ENCODE data around the gene CTAGE9. TPM values are rescaled to one million over a fixed set of nuclear protein-coding genes. Genes with fewer than 3 reads are reported as not detected.

The CTAGE9 gene
- total RNA-seq, 1 donor from 2014 or later, result not detected

DNA sequence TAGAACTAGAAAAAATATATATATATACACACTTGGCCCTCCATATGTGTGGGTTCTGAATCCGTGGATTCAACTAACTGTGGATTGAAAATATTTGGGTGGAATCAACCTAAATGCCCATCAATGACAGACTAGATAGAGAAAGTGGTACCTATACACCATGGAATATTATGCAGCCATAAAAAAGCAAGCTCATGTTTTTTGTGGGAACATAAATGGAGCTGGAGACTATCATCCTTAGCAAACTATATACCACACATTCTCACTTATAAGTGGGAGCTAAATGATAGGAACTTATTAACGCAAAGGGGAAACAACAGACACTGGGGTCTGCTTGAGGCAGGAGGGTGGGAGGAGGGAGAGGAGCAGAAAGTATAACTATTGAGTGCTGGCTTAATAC is 37.6 kb downstream of the CTAGE9 start:
- DNase-seq, result no peak

DNA sequence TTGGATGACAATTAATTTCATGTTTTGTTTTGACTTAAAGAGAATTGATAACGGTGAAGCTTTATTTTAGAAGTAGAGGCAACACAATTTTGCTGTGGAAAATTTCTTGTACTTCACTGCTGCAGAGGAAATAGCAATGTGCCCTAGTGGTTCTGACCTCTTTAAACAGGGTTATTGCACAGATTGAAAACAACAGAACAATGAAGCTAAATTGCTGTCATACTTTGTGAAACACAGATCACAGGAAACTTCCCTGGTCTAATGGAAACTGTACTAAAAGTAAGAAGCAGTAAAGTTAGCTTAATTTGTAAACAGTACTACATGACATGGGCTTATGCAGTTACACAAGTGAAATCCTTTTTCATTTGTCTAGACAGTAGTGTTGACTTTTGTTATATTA is 40.9 kb downstream of the CTAGE9 start:
- no peak for DNase-seq

DNA sequence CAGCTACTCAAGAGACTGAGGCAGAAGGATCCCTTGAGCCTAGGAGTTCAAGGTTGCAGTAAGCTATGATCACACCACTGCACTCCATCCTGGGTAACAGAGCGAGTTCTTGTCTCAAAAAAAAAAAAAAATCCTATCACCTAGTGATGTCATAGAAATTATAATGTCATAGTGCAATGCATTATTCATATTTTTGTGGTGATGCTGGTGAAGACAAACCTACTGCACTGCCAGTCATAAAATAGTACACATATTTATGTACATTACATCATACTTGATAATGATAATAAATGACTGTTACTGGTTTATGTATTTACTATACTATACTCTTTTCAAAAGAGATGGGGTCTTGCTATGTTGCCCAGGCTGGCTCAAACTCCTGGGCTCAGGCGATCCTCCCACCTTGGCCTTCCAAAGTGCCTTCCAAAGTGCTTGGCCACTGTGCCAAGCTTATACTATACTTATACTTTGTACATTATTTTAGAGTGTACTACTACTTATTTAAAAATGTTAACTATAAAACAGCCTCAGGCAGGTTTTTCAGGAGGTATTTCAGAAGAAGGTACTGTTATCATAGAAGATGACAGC is 47.1 kb downstream of the CTAGE9 start:
- DNase-seq, result no peak

DNA sequence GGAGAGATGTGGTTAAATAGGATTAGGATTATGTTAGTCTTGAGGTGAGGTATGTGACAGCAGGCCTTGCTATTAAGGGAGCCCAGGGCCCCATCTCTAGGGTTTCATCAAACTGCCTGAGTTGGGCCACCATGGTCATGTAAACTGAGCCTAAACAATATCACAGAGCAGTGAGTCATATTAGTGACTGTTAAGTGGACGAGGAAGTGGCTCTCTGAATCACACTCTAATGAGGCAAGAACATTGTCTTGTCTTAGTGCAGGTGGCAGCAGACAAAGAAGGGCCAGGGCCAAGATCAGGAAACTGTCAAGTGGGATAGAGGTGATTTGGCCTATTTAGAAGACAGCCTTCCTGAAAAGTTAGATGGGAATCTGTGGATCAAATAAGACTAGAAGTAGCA is 50.6 kb downstream of the CTAGE9 start:
- DNase-seq, result no peak

Other genes starting within 250 kb of the CTAGE9 start
- gene ARG1, start 137.8 kb downstream of the CTAGE9 start, total RNA-seq, result 0.94 TPM
- gene MED23, start 82.8 kb downstream of the CTAGE9 start, total RNA-seq, result 71.3 TPM
- 0.47 TPM for gene ENPP3, start 73.7 kb downstream of the CTAGE9 start, total RNA-seq
- not detected for gene OR2A4, start 9.6 kb downstream of the CTAGE9 start, total RNA-seq
- 0.47 TPM for gene ENPP1, start 97.0 kb upstream of the CTAGE9 start, total RNA-seq
- 6.9 TPM for gene CCN2, start 240.4 kb upstream of the CTAGE9 start, total RNA-seq

Data from occipital lobe (tissue), 2 donors.